ENCODE data around the gene CELSR2.

GRCh38 chr1:109208836-109209463 is 40.4 kb upstream of the CELSR2 start:
- TF ChIP-seq CTCF (IDR thresholded peaks at IDR 0.05; ENCODE audit: low read depth, low read length) (no peak), POLR2A (IDR thresholded peaks at IDR 0.05; ENCODE audit: extremely low read depth, insufficient read length) (no peak), MAX (IDR thresholded peaks at IDR 0.05; ENCODE audit: low read depth, low read length) (no peak), MYC (IDR thresholded peaks at IDR 0.05; ENCODE audit: low read depth, low read length) (no peak)

All from NB4 (cell line).